A673 (cell line): ENCODE results near the gene ANAPC10. TPM values are rescaled to one million over a fixed set of nuclear protein-coding genes. Genes with fewer than 3 reads are reported as not detected.

ENCODE experiments used
- BruUV-seq: library from RNA; stranded (reverse); fragments of 400-500 nt; replicated peaks from 2 replicates; lab custom pipeline; 2021; lab: Mats Ljungman, UMichigan
- CTCF ChIA-PET: fragments of 300-600 bp; sonication (Branson Sonifier 250); formaldehyde crosslinking; loops from one replicate; lab custom pipeline; 2022; ENCODE audit warnings: antibody characterized with exemption; lab: Charles Lee
- POLR2A ChIA-PET: fragments of 300-600 bp; sonication (Branson Sonifier 250); formaldehyde crosslinking; loops from one replicate; lab custom pipeline; 2022; ENCODE audit warnings: antibody characterized with exemption; ENCODE audit not compliant: low non-redundant PET; lab: Charles Lee
- DNase-seq: peaks from one replicate; pipeline ENCODE4 v3.0.0-alpha.2; 2015; ENCODE audit warnings: low spot score
- H3K27ac ChIP-seq: fragments of 200-600 bp; sonication (generic); 2 replicates; pipeline ENCODE4 v1.5.1; 2016; ENCODE audit warnings: mixed run types, low read depth, mild to moderate bottlenecking, mixed read lengths, antibody characterized with exemption, low read length; ENCODE audit not compliant: poor library complexity, severe bottlenecking
- H3K27me3 ChIP-seq: fragments of 200-600 bp; sonication (generic); replicated peaks from 2 replicates; pipeline ENCODE4 v1.6.1; 2017; ENCODE audit warnings: mixed run types, low read depth, mild to moderate bottlenecking, mixed read lengths, antibody characterized with exemption, low read length; ENCODE audit not compliant: insufficient read depth, poor library complexity
- H3K36me3 ChIP-seq: fragments of 200-600 bp; sonication (generic); 2 replicates; pipeline ENCODE4 v1.6.1; 2016; ENCODE audit warnings: mixed run types, mild to moderate bottlenecking, mixed read lengths, antibody characterized with exemption, low read length; ENCODE audit not compliant: insufficient read depth, poor library complexity, severe bottlenecking
- H3K4me1 ChIP-seq: fragments of 200-600 bp; sonication (generic); 2 replicates; pipeline ENCODE4 v1.6.1; 2017; ENCODE audit warnings: mixed run types, mild to moderate bottlenecking, mixed read lengths, antibody characterized with exemption, low read length; ENCODE audit not compliant: insufficient read depth, poor library complexity, severe bottlenecking
- H3K4me3 ChIP-seq: fragments of 200-600 bp; sonication (generic); 2 replicates; pipeline ENCODE4 v1.5.1; 2016; ENCODE audit warnings: low read depth, mixed run types, mild to moderate bottlenecking, mixed read lengths, low read length; ENCODE audit not compliant: poor library complexity, severe bottlenecking
- H3K9me3 ChIP-seq: fragments of 200-600 bp; sonication (generic); 2 replicates; pipeline ENCODE4 v1.6.1; 2016; ENCODE audit warnings: mixed run types, low read depth, mild to moderate bottlenecking, mixed read lengths, antibody characterized with exemption, low read length; ENCODE audit not compliant: poor library complexity, severe bottlenecking
- EZH2 ChIP-seq: fragments of 200-600 bp; sonication (generic); IDR thresholded peaks from 2 replicates; pipeline ENCODE4 v1.6.1; 2017; ENCODE audit warnings: borderline replicate concordance, low read depth, mild to moderate bottlenecking, mixed read lengths, antibody characterized with exemption, low read length; ENCODE audit not compliant: poor library complexity, severe bottlenecking
- intact Hi-C: fragments of 100-400 bp; cut with micrococcal nuclease; formaldehyde crosslinking; loops from one replicate; pipeline ENCODE4 v1.10.0; 2022; ENCODE audit not compliant: unreplicated experiment
- total RNA-seq: library from RNA; stranded (reverse); gene quantifications from 2 replicates; pipeline ENCODE4 v1.2.3, GENCODE V29; 2021
- TF ChIP-seq, protein P1 (sequence below): fragments of 300-800, 200-600 bp; sonication (generic); conservative IDR thresholded peaks from 2 replicates; pipeline ENCODE4 v1.5.1; 2017; ENCODE audit warnings: low read depth, mild to moderate bottlenecking, antibody characterized with exemption, low read length, moderate library complexity, mixed read lengths

Gene ANAPC10
- total RNA-seq, 1 experiment from 2014 or later, result 30.5 TPM

DNA sequence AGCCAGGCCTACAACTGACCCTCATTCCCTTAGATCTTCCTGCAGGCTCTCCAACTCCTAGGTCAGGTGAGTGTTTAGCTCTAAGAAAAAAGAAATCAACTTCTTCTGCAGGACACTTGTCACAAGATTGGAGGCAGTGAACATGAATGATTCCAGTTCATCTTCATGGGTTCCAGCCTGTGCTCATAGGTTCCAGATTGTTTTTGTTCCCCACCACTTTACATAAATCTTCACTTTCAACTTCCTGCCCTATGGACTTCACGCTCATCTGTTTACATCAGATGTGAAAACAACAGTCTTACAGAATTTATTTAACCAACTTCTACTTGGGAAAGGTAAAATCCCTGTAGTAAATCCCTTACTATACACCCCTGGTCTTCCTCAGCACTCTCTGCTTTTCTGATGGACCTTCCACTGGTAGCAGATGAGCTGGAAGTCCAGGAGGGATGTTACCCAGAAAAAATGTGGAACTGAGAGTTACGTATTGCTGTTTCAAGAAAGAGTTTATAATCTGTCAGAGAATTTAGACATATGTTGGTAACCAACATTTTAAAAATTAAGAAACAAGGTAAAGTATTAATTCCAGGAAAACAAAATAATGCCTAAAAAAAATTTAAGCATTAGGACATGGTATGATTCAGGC lies 62.4 kb downstream of the ANAPC10 start:
- H3K27me3 ChIP-seq, result no peaks in the 10 kb centered on the region
- ChIA-PET POLR2A (no interaction called here), CTCF (no interaction called here)
- no peak overlapping the region for H3K4me3 ChIP-seq
- no TSS peak for BruUV-seq
- no peaks in the 10 kb centered on the region for H3K9me3 ChIP-seq
- H3K36me3 ChIP-seq, result peaks cover 5% of the 10 kb centered on the region
- no peak for TF ChIP-seq EZH2
- TF ChIP-seq, protein P1, sequence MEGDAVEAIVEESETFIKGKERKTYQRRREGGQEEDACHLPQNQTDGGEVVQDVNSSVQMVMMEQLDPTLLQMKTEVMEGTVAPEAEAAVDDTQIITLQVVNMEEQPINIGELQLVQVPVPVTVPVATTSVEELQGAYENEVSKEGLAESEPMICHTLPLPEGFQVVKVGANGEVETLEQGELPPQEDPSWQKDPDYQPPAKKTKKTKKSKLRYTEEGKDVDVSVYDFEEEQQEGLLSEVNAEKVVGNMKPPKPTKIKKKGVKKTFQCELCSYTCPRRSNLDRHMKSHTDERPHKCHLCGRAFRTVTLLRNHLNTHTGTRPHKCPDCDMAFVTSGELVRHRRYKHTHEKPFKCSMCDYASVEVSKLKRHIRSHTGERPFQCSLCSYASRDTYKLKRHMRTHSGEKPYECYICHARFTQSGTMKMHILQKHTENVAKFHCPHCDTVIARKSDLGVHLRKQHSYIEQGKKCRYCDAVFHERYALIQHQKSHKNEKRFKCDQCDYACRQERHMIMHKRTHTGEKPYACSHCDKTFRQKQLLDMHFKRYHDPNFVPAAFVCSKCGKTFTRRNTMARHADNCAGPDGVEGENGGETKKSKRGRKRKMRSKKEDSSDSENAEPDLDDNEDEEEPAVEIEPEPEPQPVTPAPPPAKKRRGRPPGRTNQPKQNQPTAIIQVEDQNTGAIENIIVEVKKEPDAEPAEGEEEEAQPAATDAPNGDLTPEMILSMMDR, result no peak
- no peak for DNase-seq
- intact Hi-C loops, result no loop called here
- peaks cover 4% of the 10 kb centered on the region for H3K4me1 ChIP-seq
- no peak overlapping the region for H3K27ac ChIP-seq

DNA sequence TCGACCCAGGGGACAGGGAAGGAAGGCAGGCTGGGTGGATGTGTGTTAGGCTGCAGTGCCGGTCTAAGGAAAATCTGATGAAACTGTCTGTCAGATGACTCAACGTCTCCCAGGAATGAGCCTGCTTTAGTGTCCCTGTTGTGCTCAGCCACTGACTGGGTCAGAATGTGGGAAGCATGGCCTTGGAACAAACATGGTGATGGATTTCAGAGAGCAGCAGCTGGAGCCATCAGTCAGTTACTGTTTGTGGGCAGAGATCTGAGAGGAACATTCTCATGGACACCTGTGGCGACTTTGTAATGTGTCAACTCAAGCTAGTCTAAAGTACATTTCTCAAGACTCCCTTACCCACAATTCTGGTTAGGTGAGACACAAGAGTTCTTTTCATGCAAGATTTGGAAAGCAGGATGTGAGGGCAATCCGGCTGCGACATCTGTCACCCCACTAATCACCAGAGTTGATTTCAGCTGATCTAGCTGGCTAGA lies 63.2 kb downstream of the ANAPC10 start:
- peak; percentile 33 for DNase-seq
- peaks cover 4% of the 10 kb centered on the region for H3K4me1 ChIP-seq
- intact Hi-C loops, result no loop called here
- CTCF ChIA-PET, result no interaction called here
- no peaks in the 10 kb centered on the region for H3K27me3 ChIP-seq
- TF ChIP-seq, protein P1, result no peak
- TF ChIP-seq EZH2, result no peak
- POLR2A ChIA-PET, result no interaction called here
- H3K9me3 ChIP-seq, result no peaks in the 10 kb centered on the region
- no peak overlapping the region for H3K27ac ChIP-seq
- peaks cover 5% of the 10 kb centered on the region for H3K36me3 ChIP-seq
- no peak overlapping the region for H3K4me3 ChIP-seq
- BruUV-seq, result no TSS peak

DNA sequence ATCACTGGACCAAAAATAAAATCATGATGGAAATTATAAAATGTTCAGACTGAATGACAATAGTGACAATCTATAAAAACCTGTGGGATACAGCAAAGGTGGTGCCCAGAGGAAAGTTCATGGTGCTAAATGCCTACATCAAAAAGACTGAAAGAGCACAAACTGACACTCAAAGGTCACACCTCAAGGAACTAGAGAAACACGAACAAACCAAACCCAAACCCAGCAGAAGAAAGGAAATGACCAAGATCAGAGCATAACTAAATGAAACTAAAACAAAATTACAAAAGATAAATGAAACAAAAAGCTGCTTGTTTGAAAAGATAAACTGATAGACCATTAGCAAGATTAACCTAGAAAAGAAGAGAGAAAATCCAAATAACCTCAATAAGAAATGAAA lies 78.7 kb downstream of the ANAPC10 start:
- CTCF ChIA-PET, result no interaction called here
- intact Hi-C loops, result no loop called here
- no peaks in the 10 kb centered on the region for H3K27me3 ChIP-seq
- no peak for DNase-seq
- no peaks in the 10 kb centered on the region for H3K36me3 ChIP-seq
- H3K4me3 ChIP-seq, result no peak overlapping the region
- H3K4me1 ChIP-seq, result no peaks in the 10 kb centered on the region
- TF ChIP-seq, protein P1, result no peak
- TF ChIP-seq EZH2, result no peak
- no TSS peak for BruUV-seq
- POLR2A ChIA-PET, result no interaction called here
- H3K27ac ChIP-seq, result no peak overlapping the region
- H3K9me3 ChIP-seq, result peaks cover 11% of the 10 kb centered on the region
